ENCODE measurements around the gene SYNDIG1L. TPM values are rescaled to one million over a fixed set of nuclear protein-coding genes. Genes with fewer than 3 reads are reported as not detected.

SYNDIG1L gene
- total RNA-seq (1 to 10 TPM in 1 of 2 donors, under 1 TPM in 1; 0.94 to 1.2 TPM), polyA plus RNA-seq (under 1 TPM; 0.38 to 0.64 TPM)
- long read RNA-seq, donor 1, partial matches to known transcripts = 1 of 1 reads
- long read RNA-seq, donor 1, other reads (novel, unspliced or antisense) = 0 of 1 reads
- long read RNA-seq, donor 2 = 0 reads

GRCh38 chr14:74426202-74426582 is at the start of gene SYNDIG1L:
Gene SYNDIG1L, minus strand, starts transcription at chr14:74426210. Its CDS starts 16,466 bp downstream, at chr14:74409744.
- intact Hi-C loops (cut with DNase I) = no loop called here
- Histone ChIP-seq H3K4me1 (ENCODE audit: control insufficient read depth in 1 of 2, insufficient read depth in 2 of 2, low read length in 2 of 2) (no peaks in the 10 kb centered on the region), H3K27me3 (ENCODE audit: control insufficient read depth in 1 of 2, insufficient read depth in 2 of 2, low read length in 1 of 2) (no peaks in the 10 kb centered on the region), H3K9me3 (ENCODE audit: control insufficient read depth, low read length) (peaks cover 2% of the 10 kb centered on the region), H3K36me3 (ENCODE audit: control insufficient read depth in 1 of 2, insufficient read depth in 2 of 2, low read length in 1 of 2) (no peaks in the 10 kb centered on the region), H3K27ac (ENCODE audit: low read depth in 1 of 2, low read length in 2 of 2) (no peak within 1 kb of the TSS), H3K4me3 (ENCODE audit: low read length in 2 of 2) (no peak within 1 kb of the TSS)
- ATAC-seq (ENCODE audit: low FRiP score) = no peak
- WGBS, 2 donors = 1 to 2% methylated on average over 14 to 33 of the region's 33 CpGs
- DNase-seq = no peak

GRCh38 chr14:74475678-74476077 is 49.7 kb upstream of the SYNDIG1L start:
- Histone ChIP-seq H3K27me3 (ENCODE audit: control insufficient read depth in 1 of 2, insufficient read depth in 2 of 2, low read length in 1 of 2) (no peaks in the 10 kb centered on the region), H3K4me1 (ENCODE audit: control insufficient read depth in 1 of 2, insufficient read depth in 2 of 2, low read length in 2 of 2) (peaks cover 0 to 2% of the 10 kb centered on the region in 2 donors), H3K27ac (ENCODE audit: low read depth in 1 of 2, low read length in 2 of 2) (peak overlapping the region in 1 of 2 donors; percentile 14), H3K36me3 (ENCODE audit: control insufficient read depth in 1 of 2, insufficient read depth in 2 of 2, low read length in 1 of 2) (peaks cover 2 to 8% of the 10 kb centered on the region in 2 donors), H3K9me3 (ENCODE audit: control insufficient read depth, low read length) (no peaks in the 10 kb centered on the region), H3K4me3 (ENCODE audit: low read length in 2 of 2) (no peak overlapping the region)
- intact Hi-C loops (cut with DNase I) = no loop called here
- ATAC-seq (ENCODE audit: low FRiP score) = no peak
- 27 to 36% methylated on average over 3 of the region's 3 CpGs for WGBS, 2 donors
- no peak for DNase-seq

DNA sequence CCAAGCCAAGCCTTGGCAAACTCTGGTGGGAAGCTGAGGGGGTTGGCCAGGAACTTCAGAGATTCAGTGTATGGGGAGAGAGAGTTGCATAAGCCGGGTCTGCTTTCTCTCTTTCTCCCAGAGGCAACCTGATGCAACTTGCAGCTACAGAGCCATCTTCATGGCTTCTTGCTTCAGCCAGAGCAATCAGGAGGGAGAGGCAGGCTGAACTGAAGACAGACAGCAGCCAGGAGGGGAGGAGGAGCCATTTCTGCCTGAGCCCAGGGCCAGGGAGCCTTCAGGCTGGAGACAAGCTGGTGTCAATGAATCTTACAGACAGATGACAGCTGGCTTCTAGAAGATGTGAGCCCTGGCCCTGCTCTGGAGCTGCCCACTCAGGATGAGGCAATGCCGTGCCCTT is 48.4 kb upstream of the SYNDIG1L start:
- intact Hi-C loops (cut with DNase I) = no loop called here
- Histone ChIP-seq H3K27me3 (ENCODE audit: control insufficient read depth in 1 of 2, insufficient read depth in 2 of 2, low read length in 1 of 2) (no peaks in the 10 kb centered on the region), H3K4me1 (ENCODE audit: control insufficient read depth in 1 of 2, insufficient read depth in 2 of 2, low read length in 2 of 2) (peaks cover 2 to 5% of the 10 kb centered on the region in 2 donors), H3K4me3 (ENCODE audit: low read length in 2 of 2) (no peak overlapping the region), H3K27ac (ENCODE audit: low read depth in 1 of 2, low read length in 2 of 2) (no peak overlapping the region), H3K36me3 (ENCODE audit: control insufficient read depth in 1 of 2, insufficient read depth in 2 of 2, low read length in 1 of 2) (peaks cover 0 to 6% of the 10 kb centered on the region in 2 donors), H3K9me3 (ENCODE audit: control insufficient read depth, low read length) (no peaks in the 10 kb centered on the region)
- 73 to 83% methylated on average over 2 of the region's 2 CpGs for WGBS, 2 donors
- DNase-seq (no peak), ATAC-seq (ENCODE audit: low FRiP score) (no peak)

DNA sequence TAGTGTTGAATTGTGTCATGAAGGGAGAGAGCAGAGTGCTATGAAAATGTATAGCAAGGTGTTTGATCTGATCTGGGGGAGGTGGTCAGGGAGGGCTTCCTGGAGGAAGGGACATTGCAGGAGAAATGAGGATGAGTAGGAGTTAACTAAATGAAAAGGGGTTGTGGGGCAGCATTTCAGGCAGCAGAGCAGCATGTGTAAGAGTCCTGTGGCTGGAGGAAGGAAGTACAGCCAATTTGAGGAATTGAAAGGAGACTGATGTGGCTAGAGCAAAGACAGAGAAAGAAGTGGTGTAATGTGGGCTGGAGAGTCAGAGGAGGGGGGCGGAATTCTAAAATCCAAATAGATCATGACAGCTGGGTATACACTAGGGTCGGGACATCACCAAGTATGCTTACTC is 46.6 kb upstream of the SYNDIG1L start:
- H3K27me3 ChIP-seq (ENCODE audit: control insufficient read depth in 1 of 2, insufficient read depth in 2 of 2, low read length in 1 of 2) = no peaks in the 10 kb centered on the region
- H3K36me3 ChIP-seq (ENCODE audit: control insufficient read depth in 1 of 2, insufficient read depth in 2 of 2, low read length in 1 of 2) = peaks cover 0 to 4% of the 10 kb centered on the region in 2 donors
- H3K4me1 ChIP-seq (ENCODE audit: control insufficient read depth in 1 of 2, insufficient read depth in 2 of 2, low read length in 2 of 2) = peaks cover 2 to 5% of the 10 kb centered on the region in 2 donors
- intact Hi-C loops (cut with DNase I) = no loop called here
- H3K27ac ChIP-seq (ENCODE audit: low read depth in 1 of 2, low read length in 2 of 2) = no peak overlapping the region
- no peaks in the 10 kb centered on the region for H3K9me3 ChIP-seq (ENCODE audit: control insufficient read depth, low read length)
- DNase-seq (no peak), ATAC-seq (ENCODE audit: low FRiP score) (no peak)
- WGBS, 2 donors = 93% methylated on average over 2 of the region's 2 CpGs
- H3K4me3 ChIP-seq (ENCODE audit: low read length in 2 of 2) = no peak overlapping the region

DNA sequence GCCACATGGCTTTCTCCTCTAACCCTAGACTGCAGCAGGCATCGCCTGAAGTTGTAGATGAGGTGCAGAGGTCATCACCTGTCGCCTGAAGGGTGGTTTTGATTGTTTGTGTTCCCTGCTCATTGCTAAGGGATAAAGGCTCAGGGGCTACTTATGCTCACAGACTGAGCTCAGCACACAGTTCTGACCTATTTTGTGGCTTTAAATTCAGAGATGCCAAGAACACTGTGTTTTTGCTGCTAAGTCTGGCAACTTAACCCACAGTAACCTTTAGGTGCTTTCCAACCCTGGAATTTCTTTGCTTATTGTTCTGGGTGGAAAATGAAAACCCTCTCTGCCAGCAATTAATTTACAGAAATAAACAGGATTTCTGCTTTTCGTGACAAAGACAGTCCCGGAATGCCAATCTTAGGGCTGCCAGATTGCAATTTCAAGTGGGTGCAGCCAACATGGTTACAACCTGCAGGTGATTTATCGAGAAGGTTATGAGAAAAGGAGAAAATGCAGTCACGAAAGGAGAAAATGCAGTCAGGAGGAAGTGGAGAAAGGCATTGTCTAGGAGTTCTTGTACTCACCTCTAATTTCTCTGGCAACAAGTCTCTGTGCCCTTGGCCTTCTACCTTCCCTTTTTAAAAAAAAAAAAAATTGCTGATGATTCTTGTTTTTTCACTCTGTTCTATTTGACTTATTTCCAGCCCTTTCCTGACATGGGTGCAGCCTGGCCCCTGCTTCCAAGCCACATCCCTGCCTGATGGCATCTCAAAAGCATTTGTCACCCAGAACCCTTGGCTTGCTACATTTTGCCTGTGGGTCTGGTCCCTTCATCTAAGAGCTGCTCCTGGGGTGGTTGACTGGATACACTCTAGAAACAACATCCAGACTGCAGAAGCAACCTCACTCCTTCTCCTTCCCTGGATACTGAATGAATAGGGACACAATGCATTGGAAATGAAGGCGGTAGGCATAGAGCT is 43.8 kb upstream of the SYNDIG1L start:
- ATAC-seq (ENCODE audit: low FRiP score) = no peak
- intact Hi-C loops (cut with DNase I) = no loop called here
- peaks cover 0 to 5% of the 10 kb centered on the region in 2 donors for H3K4me1 ChIP-seq (ENCODE audit: control insufficient read depth in 1 of 2, insufficient read depth in 2 of 2, low read length in 2 of 2)

GRCh38 chr14:74468513-74468912 is 42.5 kb upstream of the SYNDIG1L start:
- no peak overlapping the region for H3K27ac ChIP-seq (ENCODE audit: low read depth in 1 of 2, low read length in 2 of 2)
- no peak for DNase-seq
- H3K4me1 ChIP-seq (ENCODE audit: control insufficient read depth in 1 of 2, insufficient read depth in 2 of 2, low read length in 2 of 2) = peaks cover 0 to 5% of the 10 kb centered on the region in 2 donors
- no peak for ATAC-seq (ENCODE audit: low FRiP score)
- no peaks in the 10 kb centered on the region for H3K27me3 ChIP-seq (ENCODE audit: control insufficient read depth in 1 of 2, insufficient read depth in 2 of 2, low read length in 1 of 2)
- H3K36me3 ChIP-seq (ENCODE audit: control insufficient read depth in 1 of 2, insufficient read depth in 2 of 2, low read length in 1 of 2) = no peaks in the 10 kb centered on the region
- intact Hi-C loops (cut with DNase I) = no loop called here
- 94 to 95% methylated on average over 3 of the region's 3 CpGs for WGBS, 2 donors
- H3K9me3 ChIP-seq (ENCODE audit: control insufficient read depth, low read length) = no peaks in the 10 kb centered on the region
- no peak overlapping the region for H3K4me3 ChIP-seq (ENCODE audit: low read length in 2 of 2)

More for the DNA sequence above, 43.8 kb upstream of the SYNDIG1L start:
- WGBS, 2 donors = 36 to 37% methylated on average over 7 of the region's 7 CpGs
- Histone ChIP-seq H3K36me3 (ENCODE audit: control insufficient read depth in 1 of 2, insufficient read depth in 2 of 2, low read length in 1 of 2) (no peaks in the 10 kb centered on the region), H3K27me3 (ENCODE audit: control insufficient read depth in 1 of 2, insufficient read depth in 2 of 2, low read length in 1 of 2) (no peaks in the 10 kb centered on the region), H3K4me3 (ENCODE audit: low read length in 2 of 2) (no peak overlapping the region), H3K27ac (ENCODE audit: low read depth in 1 of 2, low read length in 2 of 2) (peak overlapping the region in 1 of 2 donors; percentile 39), H3K9me3 (ENCODE audit: control insufficient read depth, low read length) (no peaks in the 10 kb centered on the region)
- no peak for DNase-seq

DNA sequence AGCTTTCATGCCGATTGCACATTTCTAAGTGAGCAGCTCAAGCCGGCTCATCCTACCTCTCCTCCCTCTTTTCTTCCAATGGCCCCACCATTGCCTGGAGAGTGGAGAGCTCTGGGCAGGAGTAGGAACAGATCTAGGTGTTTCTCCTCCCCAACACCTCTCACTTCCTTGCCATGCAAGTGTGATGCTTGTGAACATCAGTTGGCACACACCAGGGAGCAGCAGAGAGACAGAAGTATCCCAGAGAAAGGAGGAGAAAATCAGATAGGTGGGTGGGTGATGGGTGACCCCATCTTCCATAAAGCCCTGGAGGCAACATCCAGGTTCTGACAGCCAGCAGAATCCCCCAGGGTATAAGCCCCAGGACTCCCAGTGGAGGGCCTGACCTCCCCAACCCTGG is 39.3 kb upstream of the SYNDIG1L start:
- Histone ChIP-seq H3K36me3 (ENCODE audit: control insufficient read depth in 1 of 2, insufficient read depth in 2 of 2, low read length in 1 of 2) (no peaks in the 10 kb centered on the region), H3K27ac (ENCODE audit: low read depth in 1 of 2, low read length in 2 of 2) (no peak overlapping the region), H3K9me3 (ENCODE audit: control insufficient read depth, low read length) (no peaks in the 10 kb centered on the region), H3K4me3 (ENCODE audit: low read length in 2 of 2) (no peak overlapping the region), H3K4me1 (ENCODE audit: control insufficient read depth in 1 of 2, insufficient read depth in 2 of 2, low read length in 2 of 2) (peaks cover 0 to 5% of the 10 kb centered on the region in 2 donors), H3K27me3 (ENCODE audit: control insufficient read depth in 1 of 2, insufficient read depth in 2 of 2, low read length in 1 of 2) (no peaks in the 10 kb centered on the region)
- intact Hi-C loops (cut with DNase I) = no loop called here
- DNase-seq (no peak), ATAC-seq (ENCODE audit: low FRiP score) (no peak)
- 93 to 94% methylated on average over 2 of the region's 2 CpGs for WGBS, 2 donors

- intact Hi-C loops (cut with DNase I) = no loop called here
- no peak for DNase-seq
- Histone ChIP-seq H3K27me3 (ENCODE audit: control insufficient read depth in 1 of 2, insufficient read depth in 2 of 2, low read length in 1 of 2) (no peaks in the 10 kb centered on the region), H3K4me3 (ENCODE audit: low read length in 2 of 2) (no peak overlapping the region), H3K36me3 (ENCODE audit: control insufficient read depth in 1 of 2, insufficient read depth in 2 of 2, low read length in 1 of 2) (no peaks in the 10 kb centered on the region), H3K4me1 (ENCODE audit: control insufficient read depth in 1 of 2, insufficient read depth in 2 of 2, low read length in 2 of 2) (peaks cover 0 to 1% of the 10 kb centered on the region in 2 donors), H3K27ac (ENCODE audit: low read depth in 1 of 2, low read length in 2 of 2) (no peak overlapping the region), H3K9me3 (ENCODE audit: control insufficient read depth, low read length) (no peaks in the 10 kb centered on the region)
- no peak for ATAC-seq (ENCODE audit: low FRiP score)
- 90 to 91% methylated on average over 3 of the region's 3 CpGs for WGBS, 2 donors
Measured at GRCh38 chr14:74464785-74465184, 38.8 kb upstream of the SYNDIG1L start.
